GM18502 (cell line): ENCODE measurements around the gene FPR1.

ENCODE experiments used
- ATAC-seq: cut with Tn5 transposase; IDR thresholded peaks from one replicate; pipeline ENCODE4 v1.9.1; 2021; ENCODE audit warnings: mild to moderate bottlenecking; ENCODE audit not compliant: unreplicated experiment, poor library complexity

The FPR1 gene

GRCh38 chr19:51710163-51710562 lies 41.5 kb downstream of the FPR1 start:
- ATAC-seq = no peak

- no peak for ATAC-seq
Observed at GRCh38 chr19:51709575-51709974, 42.1 kb downstream of the FPR1 start.

- ATAC-seq = no peak
Observed at GRCh38 chr19:51708811-51709210, 42.9 kb downstream of the FPR1 start.

GRCh38 chr19:51706885-51707284 lies 44.8 kb downstream of the FPR1 start:
- ATAC-seq = no peak

- no peak for ATAC-seq
Observed at GRCh38 chr19:51706296-51706695, 45.4 kb downstream of the FPR1 start.

GRCh38 chr19:51704626-51705025 lies 47.1 kb downstream of the FPR1 start:
- ATAC-seq = no peak

GRCh38 chr19:51703575-51704515 lies 47.8 kb downstream of the FPR1 start:
- ATAC-seq = peak; percentile 92

- ATAC-seq = no peak
Observed at GRCh38 chr19:51702825-51703574, 48.7 kb downstream of the FPR1 start.

- no peak for ATAC-seq
Observed at GRCh38 chr19:51702103-51702824, 49.4 kb downstream of the FPR1 start.

GRCh38 chr19:51701468-51702100 lies 50.1 kb downstream of the FPR1 start:
- ATAC-seq = no peak

- ATAC-seq = no peak
Observed at GRCh38 chr19:51699170-51699569, 52.5 kb downstream of the FPR1 start.

- no peak for ATAC-seq
Observed at GRCh38 chr19:51698296-51698695, 53.4 kb downstream of the FPR1 start.

- no peak for ATAC-seq
Observed at GRCh38 chr19:51697169-51697776, 54.4 kb downstream of the FPR1 start.

- no peak for ATAC-seq
Observed at GRCh38 chr19:51696606-51697005, 55.1 kb downstream of the FPR1 start.
